ENCODE data around the gene MTFP1.
A peak's percentile ranks its signal among the peaks of the same experiment; 100 is the strongest.
"Not testable (repeated sequence)": the region's sequence is repeated elsewhere in the genome, so short reads cannot be mapped to it uniquely, and the experiment has no call there.

MTFP1 gene

GRCh38 chr22:30402028-30402765, 23.4 kb upstream of the MTFP1 start:
- DNase-seq (ENCODE audit: low read depth): no peak

GRCh38 chr22:30402766-30403104, 22.8 kb upstream of the MTFP1 start:
- not testable (repeated sequence) for DNase-seq (ENCODE audit: low read depth)

- DNase-seq (ENCODE audit: low read depth): no peak
Observed at GRCh38 chr22:30404307-30404706, 21.3 kb upstream of the MTFP1 start.

- DNase-seq (ENCODE audit: low read depth): no peak
Observed at GRCh38 chr22:30405731-30406130, 19.8 kb upstream of the MTFP1 start.

GRCh38 chr22:30406400-30406799, 19.2 kb upstream of the MTFP1 start:
- no peak for DNase-seq (ENCODE audit: low read depth)

GRCh38 chr22:30408388-30409102, 17.0 kb upstream of the MTFP1 start:
- no peak for DNase-seq (ENCODE audit: low read depth)

GRCh38 chr22:30411780-30412179, 13.8 kb upstream of the MTFP1 start:
- DNase-seq (ENCODE audit: low read depth): no peak

- no peak for DNase-seq (ENCODE audit: low read depth)
Observed at GRCh38 chr22:30413001-30413400, 12.6 kb upstream of the MTFP1 start.

GRCh38 chr22:30413745-30414524, 11.6 kb upstream of the MTFP1 start:
- no peak for DNase-seq (ENCODE audit: low read depth)

GRCh38 chr22:30414525-30415047, 11.0 kb upstream of the MTFP1 start:
- DNase-seq (ENCODE audit: low read depth): no peak

GRCh38 chr22:30416403-30416802, 9.2 kb upstream of the MTFP1 start:
- DNase-seq (ENCODE audit: low read depth): no peak

- DNase-seq (ENCODE audit: low read depth): no peak
Observed at GRCh38 chr22:30416837-30417236, 8.7 kb upstream of the MTFP1 start.

GRCh38 chr22:30420347-30421125, 5.0 kb upstream of the MTFP1 start:
- DNase-seq (ENCODE audit: low read depth): no peak

GRCh38 chr22:30421695-30422480, 3.7 kb upstream of the MTFP1 start:
- no peak for DNase-seq (ENCODE audit: low read depth)

- no peak for DNase-seq (ENCODE audit: low read depth)
Observed at GRCh38 chr22:30422481-30423300, 2.9 kb upstream of the MTFP1 start.

GRCh38 chr22:30423301-30423958, 2.1 kb upstream of the MTFP1 start:
- peak; percentile 29 for DNase-seq (ENCODE audit: low read depth)

- peak; percentile 94 for DNase-seq (ENCODE audit: low read depth)
Observed at GRCh38 chr22:30423959-30424533, 1.5 kb upstream of the MTFP1 start.

GRCh38 chr22:30424534-30425326, 838 bp upstream of the MTFP1 start:
- no peak for DNase-seq (ENCODE audit: low read depth)

GRCh38 chr22:30425327-30425615, 297 bp upstream of the MTFP1 start:
- DNase-seq (ENCODE audit: low read depth): no peak

Data from stimulated activated CD8-positive, alpha-beta memory T cell treated with anti-CD3 and anti-CD28 coated beads, Interleukin-7, amount 100 ng/mL, for 24 hours (primary cell).